Endodermal cell (in vitro differentiated cells): ENCODE data around the gene ADGRG4. TPM values are rescaled to one million over a fixed set of nuclear protein-coding genes. Genes with fewer than 3 reads are reported as not detected.

ENCODE experiments used
- DNase-seq: peaks from one replicate; pipeline ENCODE4 v3.0.0-alpha.2; 2017
- H3K27ac ChIP-seq: 2 replicates; pipeline ENCODE4 v1.5.1; 2013; ENCODE audit warnings: mild to moderate bottlenecking, low read depth, low read length, moderate library complexity
- H3K27me3 ChIP-seq: 2 replicates; pipeline ENCODE4 v1.6.1; 2013; ENCODE audit warnings: mild to moderate bottlenecking, low read length, moderate library complexity; ENCODE audit not compliant: insufficient read depth, control insufficient read depth, poor library complexity, severe bottlenecking
- H3K36me3 ChIP-seq: 2 replicates; pipeline ENCODE4 v1.7.0; 2013; ENCODE audit warnings: mild to moderate bottlenecking, low read length, moderate library complexity; ENCODE audit not compliant: control insufficient read depth, insufficient read depth
- H3K4me1 ChIP-seq: one replicate; pipeline ENCODE4 v1.7.0; 2013; ENCODE audit warnings: low read length; ENCODE audit not compliant: control insufficient read depth, insufficient read depth
- H3K4me3 ChIP-seq: 2 replicates; pipeline ENCODE4 v1.5.1; 2013; ENCODE audit warnings: mild to moderate bottlenecking, low read length, moderate library complexity
- H3K9ac ChIP-seq: 2 replicates; pipeline ENCODE4 v1.6.1; 2013; ENCODE audit warnings: mild to moderate bottlenecking, low read length, moderate library complexity; ENCODE audit not compliant: poor library complexity, severe bottlenecking; ENCODE audit errors: extremely low read depth
- H3K9me3 ChIP-seq: 2 replicates; pipeline ENCODE4 v1.6.1; 2013; ENCODE audit warnings: mild to moderate bottlenecking, low read length, moderate library complexity; ENCODE audit not compliant: control insufficient read depth
- H3K27ac Mint-ChIP-seq: 2 replicates; pipeline ENCODE4 v1.8.0; 2020; ENCODE audit warnings: mixed read lengths
- H3K27me3 Mint-ChIP-seq: 2 replicates; pipeline ENCODE4 v1.8.0; 2021; ENCODE audit warnings: mild to moderate bottlenecking, mixed read lengths; ENCODE audit not compliant: insufficient read depth
- H3K36me3 Mint-ChIP-seq: 2 replicates; pipeline ENCODE4 v1.8.0; 2020; ENCODE audit warnings: low read depth, mixed read lengths
- H3K4me1 Mint-ChIP-seq: 2 replicates; pipeline ENCODE4 v1.8.0; 2020; ENCODE audit warnings: mixed read lengths
- H3K4me3 Mint-ChIP-seq: 2 replicates; pipeline ENCODE4 v1.8.0; 2020; ENCODE audit warnings: mild to moderate bottlenecking, moderate library complexity, mixed read lengths
- H3K9me3 Mint-ChIP-seq: 2 replicates; pipeline ENCODE4 v1.8.0; 2020; ENCODE audit warnings: mild to moderate bottlenecking, mixed read lengths
- WGBS, 2 experiments: methylation state at CpG; one replicate each; pipeline versions ENCODE4 v1.1.5 to v1.1.7; 2013; ENCODE audit warnings: missing lambda C conversion rate in 2 of 2, mixed read lengths in 1 of 2; ENCODE audit not compliant: insufficient coverage in 1 of 2, insufficient read length in 1 of 2; 5-methylcytosine and 5-hydroxymethylcytosine counted together
- total RNA-seq, 2 donors: library from RNA; stranded (reverse); fragmentation: NEBNext Ultra II Directional in 1 of 2; extraction: Animal tissue kit (Norgen Biotek cat#: 25700) in 1 of 2; gene quantifications; 2 replicates in 1 of 2; 3 replicates in 1 of 2; pipeline ENCODE4 v1.2.1, GENCODE V29; 2021
- TF ChIP-seq, protein P1 (sequence below): fragments of 200-600 bp; sonication (generic); conservative IDR thresholded peaks from 2 replicates; pipeline ENCODE4 v1.5.0; 2021; ENCODE audit warnings: antibody characterized with exemption, mild to moderate bottlenecking

Gene ADGRG4
- total RNA-seq, 2 donors from 2014 or later = not detected

DNA sequence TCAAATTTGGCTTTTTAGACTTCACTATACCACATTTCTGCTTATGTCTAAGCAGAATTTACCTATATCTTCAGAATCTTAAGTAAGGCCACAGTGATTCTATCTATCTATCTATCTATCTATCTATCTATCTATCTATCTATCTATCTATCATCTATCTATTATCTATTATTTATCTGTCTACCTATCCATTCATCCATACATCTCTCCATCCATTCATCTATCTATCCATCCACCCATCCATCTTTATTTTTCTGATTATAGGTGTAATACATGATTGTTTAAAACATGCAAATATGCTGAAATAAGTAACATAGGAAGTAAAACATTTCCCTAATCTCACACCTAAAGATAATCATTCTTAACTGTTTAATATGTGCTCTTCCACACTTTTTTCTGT is 18.8 kb downstream of the ADGRG4 start:
- no peaks in the 10 kb centered on the region for H3K36me3 ChIP-seq
- Mint-ChIP-seq H3K9me3 (peaks cover 36% of the 10 kb centered on the region), H3K4me3 (no peak overlapping the region), H3K27me3 (peaks cover 3% of the 10 kb centered on the region), H3K36me3 (no peaks in the 10 kb centered on the region), H3K4me1 (no peaks in the 10 kb centered on the region), H3K27ac (no peak overlapping the region)
- no peak for DNase-seq
- H3K9ac ChIP-seq = no peak overlapping the region
- no peaks in the 10 kb centered on the region for H3K9me3 ChIP-seq
- TF ChIP-seq, protein P1, sequence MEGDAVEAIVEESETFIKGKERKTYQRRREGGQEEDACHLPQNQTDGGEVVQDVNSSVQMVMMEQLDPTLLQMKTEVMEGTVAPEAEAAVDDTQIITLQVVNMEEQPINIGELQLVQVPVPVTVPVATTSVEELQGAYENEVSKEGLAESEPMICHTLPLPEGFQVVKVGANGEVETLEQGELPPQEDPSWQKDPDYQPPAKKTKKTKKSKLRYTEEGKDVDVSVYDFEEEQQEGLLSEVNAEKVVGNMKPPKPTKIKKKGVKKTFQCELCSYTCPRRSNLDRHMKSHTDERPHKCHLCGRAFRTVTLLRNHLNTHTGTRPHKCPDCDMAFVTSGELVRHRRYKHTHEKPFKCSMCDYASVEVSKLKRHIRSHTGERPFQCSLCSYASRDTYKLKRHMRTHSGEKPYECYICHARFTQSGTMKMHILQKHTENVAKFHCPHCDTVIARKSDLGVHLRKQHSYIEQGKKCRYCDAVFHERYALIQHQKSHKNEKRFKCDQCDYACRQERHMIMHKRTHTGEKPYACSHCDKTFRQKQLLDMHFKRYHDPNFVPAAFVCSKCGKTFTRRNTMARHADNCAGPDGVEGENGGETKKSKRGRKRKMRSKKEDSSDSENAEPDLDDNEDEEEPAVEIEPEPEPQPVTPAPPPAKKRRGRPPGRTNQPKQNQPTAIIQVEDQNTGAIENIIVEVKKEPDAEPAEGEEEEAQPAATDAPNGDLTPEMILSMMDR = no peak
- H3K27ac ChIP-seq = no peak overlapping the region
- no peaks in the 10 kb centered on the region for H3K27me3 ChIP-seq
- no peaks in the 10 kb centered on the region for H3K4me1 ChIP-seq
- H3K4me3 ChIP-seq = no peak overlapping the region

DNA sequence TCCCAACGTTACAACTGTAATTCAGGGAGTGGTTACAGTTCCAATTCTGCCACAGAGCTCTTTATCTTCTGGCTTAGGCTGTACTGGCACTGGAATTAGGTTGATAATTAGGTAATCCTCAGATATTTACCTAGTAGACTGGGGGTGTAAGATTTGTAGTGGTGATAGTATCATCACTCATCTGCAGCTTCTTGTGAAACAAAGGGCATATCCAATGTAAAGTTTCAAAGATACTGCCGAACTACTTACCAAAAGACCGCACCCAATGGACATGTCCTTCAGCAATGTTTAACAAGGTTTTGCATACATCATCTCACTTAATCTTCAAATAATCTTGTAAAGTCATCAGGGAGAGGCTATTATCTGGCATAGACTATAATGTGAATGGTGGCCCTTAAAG is 20.8 kb downstream of the ADGRG4 start:
- Histone ChIP-seq H3K27me3 (no peaks in the 10 kb centered on the region), H3K9ac (no peak overlapping the region), H3K4me3 (no peak overlapping the region), H3K4me1 (no peaks in the 10 kb centered on the region), H3K27ac (no peak overlapping the region), H3K36me3 (no peaks in the 10 kb centered on the region), H3K9me3 (no peaks in the 10 kb centered on the region)
- no peak for DNase-seq
- Mint-ChIP-seq H3K36me3 (no peaks in the 10 kb centered on the region), H3K27me3 (peaks cover 4% of the 10 kb centered on the region), H3K27ac (no peak overlapping the region), H3K4me1 (no peaks in the 10 kb centered on the region), H3K4me3 (no peak overlapping the region), H3K9me3 (peaks cover 51% of the 10 kb centered on the region)
- TF ChIP-seq, protein P1 = no peak
- 86% methylated on average over 3 of the region's 3 CpGs; no CpG with 5 or more reads in 1 of the 2 experiments for WGBS, 2 experiments

DNA sequence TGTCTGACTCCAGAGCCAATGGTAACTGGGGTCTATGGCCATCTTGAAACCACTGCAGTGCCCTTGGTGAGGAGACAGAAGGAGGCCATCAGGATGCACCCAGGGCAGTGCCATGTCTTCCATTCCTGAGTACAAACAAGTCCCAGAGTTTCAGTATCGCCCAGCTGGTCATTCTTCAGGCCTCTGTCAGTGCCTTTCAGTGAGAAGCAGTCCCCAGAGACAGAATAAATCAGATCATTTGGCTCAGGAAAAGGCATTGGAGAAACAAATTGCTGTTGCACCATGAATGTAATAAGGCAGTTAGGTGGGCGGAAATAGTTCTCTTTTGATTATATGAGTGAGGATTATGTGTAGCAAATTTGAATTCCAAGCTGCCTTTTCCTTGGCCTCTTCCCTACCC is 21.3 kb downstream of the ADGRG4 start:
- no peaks in the 10 kb centered on the region for H3K27me3 ChIP-seq
- no peaks in the 10 kb centered on the region for H3K36me3 ChIP-seq
- H3K27ac Mint-ChIP-seq = no peak overlapping the region
- H3K9ac ChIP-seq = no peak overlapping the region
- no peaks in the 10 kb centered on the region for H3K36me3 Mint-ChIP-seq
- no peak overlapping the region for H3K27ac ChIP-seq
- no peaks in the 10 kb centered on the region for H3K9me3 ChIP-seq
- 100% methylated on average over 2 of the region's 2 CpGs; no CpG with 5 or more reads in 1 of the 2 experiments for WGBS, 2 experiments
- H3K4me1 Mint-ChIP-seq = no peaks in the 10 kb centered on the region
- H3K9me3 Mint-ChIP-seq = peaks cover 47% of the 10 kb centered on the region
- TF ChIP-seq, protein P1 = no peak
- H3K4me3 Mint-ChIP-seq = no peak overlapping the region
- DNase-seq = no peak
- H3K27me3 Mint-ChIP-seq = peaks cover 4% of the 10 kb centered on the region
- H3K4me3 ChIP-seq = no peak overlapping the region
- no peaks in the 10 kb centered on the region for H3K4me1 ChIP-seq
